NCI-H1436 (cell line): ENCODE data around the gene PKP3.
"Not testable (repeated sequence)": the region's sequence is repeated elsewhere in the genome, so short reads cannot be mapped to it uniquely, and the experiment has no call there.

Experiments used
- DNase-seq: peaks from one replicate; lab custom pipeline; 2025; lab: John Stamatoyannopoulos, UW

Gene PKP3

GRCh38 chr11:394034-394857, at the start of gene PKP3:
Gene PKP3, plus strand, starts transcription at chr11:394209. Its CDS starts 84 bp downstream, at chr11:394293.
- DNase-seq = no peak

GRCh38 chr11:344836-345578, 49.0 kb upstream of the PKP3 start:
- no peak for DNase-seq

GRCh38 chr11:346529-346928, 47.5 kb upstream of the PKP3 start:
- DNase-seq = no peak

GRCh38 chr11:349270-349954, 44.6 kb upstream of the PKP3 start:
- DNase-seq = not testable (repeated sequence)

- not testable (repeated sequence) for DNase-seq
These were observed 43.8 kb upstream of the PKP3 start for GRCh38 chr11:350033-350722.

- no peak for DNase-seq
These were observed 43.2 kb upstream of the PKP3 start for GRCh38 chr11:350723-351255.

- no peak for DNase-seq
These were observed 42.6 kb upstream of the PKP3 start for GRCh38 chr11:351411-351810.

- DNase-seq = no peak
These were observed 41.5 kb upstream of the PKP3 start for GRCh38 chr11:352456-353031.

GRCh38 chr11:353179-353873, 40.7 kb upstream of the PKP3 start:
- DNase-seq = no peak

GRCh38 chr11:355581-356458, 38.2 kb upstream of the PKP3 start:
- DNase-seq = no peak

GRCh38 chr11:356610-357009, 37.4 kb upstream of the PKP3 start:
- DNase-seq = no peak

GRCh38 chr11:357582-357981, 36.4 kb upstream of the PKP3 start:
- no peak for DNase-seq

- DNase-seq = no peak
These were observed 35.7 kb upstream of the PKP3 start for GRCh38 chr11:358129-358800.

- DNase-seq = no peak
These were observed 34.8 kb upstream of the PKP3 start for GRCh38 chr11:359181-359714.

- DNase-seq = no peak
These were observed 33.4 kb upstream of the PKP3 start for GRCh38 chr11:360326-361280.

- no peak for DNase-seq
These were observed 31.2 kb upstream of the PKP3 start for GRCh38 chr11:362642-363442.

- not testable (repeated sequence) for DNase-seq
These were observed 30.6 kb upstream of the PKP3 start for GRCh38 chr11:363443-363805.
